ENCODE results near the gene UBR4. TPM values are rescaled to one million over a fixed set of nuclear protein-coding genes. Genes with fewer than 3 reads are reported as not detected.

The UBR4 gene
- total and polyA plus RNA-seq, 11 donors = 44.8 to 150 (median 87.2) TPM

DNA sequence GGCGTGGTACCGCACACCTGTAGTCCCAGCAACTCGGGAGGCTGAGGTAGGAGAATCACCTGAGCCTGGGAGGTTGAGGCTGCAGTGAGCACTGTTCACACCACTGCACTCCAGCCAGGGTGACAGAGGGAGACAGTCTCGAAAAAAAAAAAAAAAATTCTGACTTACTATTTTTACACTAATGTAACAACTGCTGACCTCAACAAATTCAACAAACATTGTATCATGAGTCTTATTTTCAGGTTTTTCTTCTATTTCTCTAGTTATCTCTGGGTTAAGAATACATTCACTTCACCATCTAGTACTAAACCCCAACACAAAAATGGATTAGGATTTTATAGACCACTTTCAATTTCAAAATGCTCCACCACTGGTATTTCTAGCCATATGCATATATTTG lies 72.9 kb downstream of the UBR4 start:
- H3K27me3 ChIP-seq = no peaks in the 10 kb centered on the region
- H3K4me3 ChIP-seq = no peak overlapping the region
- peaks cover 0 to 12% (median 6%) of the 10 kb centered on the region in 12 donors for H3K9me3 ChIP-seq
- WGBS, 4 donors = 81 to 85% (median 82%) methylated on average over 4 of the region's 4 CpGs
- no peak overlapping the region for H3K27ac ChIP-seq
- TF ChIP-seq POLR2A (IDR thresholded peaks at IDR 0.05) = no peak
- TF ChIP-seq, protein P1, sequence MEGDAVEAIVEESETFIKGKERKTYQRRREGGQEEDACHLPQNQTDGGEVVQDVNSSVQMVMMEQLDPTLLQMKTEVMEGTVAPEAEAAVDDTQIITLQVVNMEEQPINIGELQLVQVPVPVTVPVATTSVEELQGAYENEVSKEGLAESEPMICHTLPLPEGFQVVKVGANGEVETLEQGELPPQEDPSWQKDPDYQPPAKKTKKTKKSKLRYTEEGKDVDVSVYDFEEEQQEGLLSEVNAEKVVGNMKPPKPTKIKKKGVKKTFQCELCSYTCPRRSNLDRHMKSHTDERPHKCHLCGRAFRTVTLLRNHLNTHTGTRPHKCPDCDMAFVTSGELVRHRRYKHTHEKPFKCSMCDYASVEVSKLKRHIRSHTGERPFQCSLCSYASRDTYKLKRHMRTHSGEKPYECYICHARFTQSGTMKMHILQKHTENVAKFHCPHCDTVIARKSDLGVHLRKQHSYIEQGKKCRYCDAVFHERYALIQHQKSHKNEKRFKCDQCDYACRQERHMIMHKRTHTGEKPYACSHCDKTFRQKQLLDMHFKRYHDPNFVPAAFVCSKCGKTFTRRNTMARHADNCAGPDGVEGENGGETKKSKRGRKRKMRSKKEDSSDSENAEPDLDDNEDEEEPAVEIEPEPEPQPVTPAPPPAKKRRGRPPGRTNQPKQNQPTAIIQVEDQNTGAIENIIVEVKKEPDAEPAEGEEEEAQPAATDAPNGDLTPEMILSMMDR (IDR thresholded peaks at IDR 0.05) = no peak
- peaks cover 0 to 100% (median 99%) of the 10 kb centered on the region in 9 donors for H3K36me3 ChIP-seq
- intact Hi-C loops (cut with DNase I) = loop anchor here in 1 of 10 donors (5.0 kb wide), 1 partner anchor 35 kb away; no protein-coding TSS in a partner anchor
- H3K4me1 ChIP-seq = peaks cover 0 to 17% (median 6%) of the 10 kb centered on the region in 12 donors
- no peak for ATAC-seq
- no peak for DNase-seq

DNA sequence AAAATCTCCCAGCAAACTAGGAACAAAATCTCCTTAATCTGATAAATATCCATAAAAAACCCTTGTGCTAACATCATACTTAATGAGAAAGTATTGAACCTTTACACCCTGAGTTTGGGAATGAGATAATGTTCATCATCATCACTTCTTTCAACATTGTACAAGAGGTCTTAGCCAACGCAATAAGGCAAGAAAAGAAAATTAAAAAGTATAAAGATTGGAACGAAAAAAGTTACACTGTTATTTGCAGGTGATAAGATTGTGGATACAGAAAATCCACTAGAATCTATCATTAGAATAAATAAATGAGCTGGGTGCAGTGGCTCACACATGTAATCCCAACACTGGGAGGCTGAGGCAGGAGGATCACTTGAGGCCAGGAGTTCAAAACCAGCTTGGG lies 76.7 kb downstream of the UBR4 start:
- H3K4me1 ChIP-seq = peaks cover 0 to 12% (median 0%) of the 10 kb centered on the region in 12 donors
- peaks cover 0 to 100% (median 99%) of the 10 kb centered on the region in 9 donors for H3K36me3 ChIP-seq
- ATAC-seq (no peak), DNase-seq (no peak)
- TF ChIP-seq, protein P1 (IDR thresholded peaks at IDR 0.05) = no peak
- no peak for TF ChIP-seq POLR2A (IDR thresholded peaks at IDR 0.05)
- peaks cover 0 to 12% (median 6%) of the 10 kb centered on the region in 12 donors for H3K9me3 ChIP-seq
- H3K27me3 ChIP-seq = no peaks in the 10 kb centered on the region
- H3K27ac ChIP-seq = no peak overlapping the region
- no peak overlapping the region for H3K4me3 ChIP-seq
- intact Hi-C loops (cut with DNase I) = no loop called here
- 96 to 98% (median 97%) methylated on average over 2 of the region's 2 CpGs for WGBS, 4 donors

DNA sequence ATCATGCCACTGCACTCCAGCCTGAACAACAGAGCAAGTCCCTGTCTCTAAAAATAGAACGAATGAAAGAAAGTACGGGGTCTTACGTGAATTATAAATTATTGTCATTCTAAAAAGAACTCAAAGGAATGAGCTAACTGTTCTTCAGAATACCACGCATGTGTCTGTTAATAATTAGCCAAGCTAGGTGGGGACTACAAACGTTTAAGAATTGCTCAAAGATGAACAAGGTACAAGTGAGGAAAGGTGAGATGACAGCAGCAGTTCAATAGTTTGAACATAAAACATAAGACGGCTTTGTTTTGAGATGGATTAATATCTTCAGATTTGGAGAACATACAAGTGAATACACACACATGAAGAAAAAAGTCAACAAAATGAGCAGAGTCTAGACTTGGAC lies 79.6 kb downstream of the UBR4 start:
- Histone ChIP-seq H3K4me3 (no peak overlapping the region), H3K4me1 (peaks cover 0 to 12% (median 0%) of the 10 kb centered on the region in 12 donors), H3K27me3 (no peaks in the 10 kb centered on the region), H3K9me3 (peaks cover 0 to 12% (median 6%) of the 10 kb centered on the region in 12 donors), H3K27ac (no peak overlapping the region), H3K36me3 (peaks cover 9 to 100% (median 99%) of the 10 kb centered on the region in 9 donors)
- TF ChIP-seq, protein P1 (IDR thresholded peaks at IDR 0.05) = no peak
- TF ChIP-seq POLR2A (IDR thresholded peaks at IDR 0.05) = no peak
- intact Hi-C loops (cut with DNase I) = no loop called here
- 76 to 84% (median 79%) methylated on average over 6 of the region's 6 CpGs for WGBS, 4 donors
- no peak for DNase-seq
- no peak for ATAC-seq

DNA sequence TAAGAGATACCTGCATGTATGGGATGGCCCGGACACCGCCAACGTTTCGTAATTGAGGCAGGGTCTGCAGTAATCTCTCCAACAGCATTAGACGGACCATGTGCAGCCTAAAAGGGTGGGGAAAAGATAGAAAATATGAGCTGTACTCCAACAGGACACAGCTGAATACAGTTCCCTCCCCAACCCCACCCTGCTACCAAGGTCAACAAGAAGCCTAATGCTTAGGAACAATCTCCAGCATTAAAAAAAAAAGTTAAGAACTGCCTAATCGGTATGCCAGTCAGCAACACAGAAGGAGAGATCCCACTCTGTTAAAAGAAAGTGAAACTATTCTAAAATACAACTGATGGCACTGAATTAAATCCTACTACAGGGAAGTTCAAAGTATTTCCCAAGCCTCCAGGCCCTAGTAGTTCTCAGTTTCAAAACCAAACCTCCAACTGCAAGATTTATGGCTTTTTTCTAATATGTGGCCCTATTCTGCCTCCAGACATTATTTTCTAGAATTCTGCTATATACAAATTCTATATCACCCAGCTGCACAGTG lies 81.0 kb downstream of the UBR4 start:
- Histone ChIP-seq H3K27me3 (no peaks in the 10 kb centered on the region), H3K27ac (peak overlapping the region in 1 of 12 donors; percentile 16), H3K9me3 (peaks cover 0 to 11% (median 6%) of the 10 kb centered on the region in 12 donors), H3K4me3 (no peak overlapping the region), H3K36me3 (peaks cover 9 to 100% (median 99%) of the 10 kb centered on the region in 9 donors), H3K4me1 (peaks cover 0 to 22% (median 0%) of the 10 kb centered on the region in 12 donors)
- TF ChIP-seq, protein P1 (IDR thresholded peaks at IDR 0.05) = no peak
- no peak for TF ChIP-seq POLR2A (IDR thresholded peaks at IDR 0.05)
- intact Hi-C loops (cut with DNase I) = no loop called here
- WGBS, 4 donors = 82 to 90% (median 86%) methylated on average over 6 of the region's 6 CpGs
- DNase-seq = no peak
- peak in 2 of 4 donors; percentile 10 to 13 for ATAC-seq
